Parathyroid adenoma (tissue), 2 donors: ENCODE measurements around the gene MAML2.

Experiments
- H2AFZ ChIP-seq: fragments of 300-600 bp; sonication (generic); one replicate; pipeline ENCODE4 v1.7.0; 2017; ENCODE audit warnings: antibody characterized with exemption, mild to moderate bottlenecking
- H3K27ac ChIP-seq: fragments of 300-600 bp; sonication (generic); one replicate; pipeline ENCODE4 v1.7.0; 2017
- H3K27me3 ChIP-seq: fragments of 300-600 bp; sonication (generic); one replicate; pipeline ENCODE4 v1.7.0; 2017; ENCODE audit warnings: low read length; ENCODE audit not compliant: control insufficient read depth, insufficient read depth
- H3K36me3 ChIP-seq: fragments of 300-600 bp; sonication (generic); one replicate; pipeline ENCODE4 v1.7.0; 2017; ENCODE audit warnings: low read length; ENCODE audit not compliant: control insufficient read depth, insufficient read depth
- H3K4me1 ChIP-seq: fragments of 300-600 bp; sonication (generic); one replicate; pipeline ENCODE4 v1.7.0; 2017; ENCODE audit warnings: control low read depth
- H3K4me2 ChIP-seq: fragments of 300-600 bp; sonication (generic); one replicate; pipeline ENCODE4 v1.7.0; 2017; ENCODE audit warnings: low read length
- H3K4me3 ChIP-seq: fragments of 300-600 bp; sonication (generic); one replicate; pipeline ENCODE4 v1.7.0; 2017; ENCODE audit warnings: low read depth, low read length
- H3K79me2 ChIP-seq: fragments of 300-600 bp; sonication (generic); one replicate; pipeline ENCODE4 v1.7.0; 2017; ENCODE audit warnings: control low read depth
- H3K9ac ChIP-seq: fragments of 300-600 bp; sonication (generic); one replicate; pipeline ENCODE4 v1.7.0; 2017; ENCODE audit warnings: mild to moderate bottlenecking
- H3K9me3 ChIP-seq: fragments of 300-600 bp; sonication (generic); one replicate; pipeline ENCODE4 v1.7.0; 2017; ENCODE audit warnings: low read length; ENCODE audit not compliant: control insufficient read depth
- TF ChIP-seq, protein P1 (sequence below): fragments of 300-600 bp; sonication (generic); IDR thresholded peaks from one replicate; pipeline ENCODE4 v1.7.0; 2017; ENCODE audit warnings: antibody characterized with exemption, mild to moderate bottlenecking
- donor health status: primary hyperparathyroidism.

Gene MAML2

DNA sequence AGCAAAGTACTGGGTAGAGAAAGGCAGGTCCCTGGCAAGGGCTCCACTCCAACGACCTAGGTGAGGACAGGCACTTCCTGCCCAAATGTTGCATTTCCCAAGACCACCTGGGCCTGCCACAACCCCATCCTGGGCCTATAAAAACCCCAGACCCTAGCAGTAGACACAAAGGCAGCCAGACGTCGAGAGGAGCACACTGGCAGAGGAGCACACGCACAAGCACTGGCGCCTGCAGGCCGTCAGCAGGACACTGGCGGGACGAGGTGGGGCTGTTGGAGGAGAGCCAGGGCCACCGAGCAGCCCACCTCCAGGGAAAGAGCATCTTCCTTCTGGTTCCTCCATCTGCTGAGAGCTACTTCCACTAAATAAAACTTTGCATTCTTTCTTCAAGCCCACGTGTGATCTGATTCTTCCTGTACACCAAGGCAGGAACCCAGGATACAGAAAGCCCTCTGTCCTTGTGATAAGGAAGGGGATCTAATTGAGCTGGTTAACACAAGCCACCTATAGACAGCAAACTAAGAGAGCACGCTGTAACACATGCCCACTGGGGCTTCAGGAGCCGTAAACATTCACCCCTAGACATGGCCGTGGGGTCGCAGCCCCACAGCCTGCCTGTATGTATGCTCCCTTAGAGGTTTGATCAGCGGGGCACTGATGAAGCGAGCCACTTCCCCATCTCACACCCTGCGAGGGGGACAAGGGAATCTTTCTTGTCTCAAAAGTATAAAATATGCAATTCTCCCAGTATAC is 329.4 kb downstream of the MAML2 start:
- H3K27ac ChIP-seq, result no peak overlapping the region
- no peaks in the 10 kb centered on the region for H3K4me1 ChIP-seq
- no peaks in the 10 kb centered on the region for H3K79me2 ChIP-seq
- TF ChIP-seq, protein P1, sequence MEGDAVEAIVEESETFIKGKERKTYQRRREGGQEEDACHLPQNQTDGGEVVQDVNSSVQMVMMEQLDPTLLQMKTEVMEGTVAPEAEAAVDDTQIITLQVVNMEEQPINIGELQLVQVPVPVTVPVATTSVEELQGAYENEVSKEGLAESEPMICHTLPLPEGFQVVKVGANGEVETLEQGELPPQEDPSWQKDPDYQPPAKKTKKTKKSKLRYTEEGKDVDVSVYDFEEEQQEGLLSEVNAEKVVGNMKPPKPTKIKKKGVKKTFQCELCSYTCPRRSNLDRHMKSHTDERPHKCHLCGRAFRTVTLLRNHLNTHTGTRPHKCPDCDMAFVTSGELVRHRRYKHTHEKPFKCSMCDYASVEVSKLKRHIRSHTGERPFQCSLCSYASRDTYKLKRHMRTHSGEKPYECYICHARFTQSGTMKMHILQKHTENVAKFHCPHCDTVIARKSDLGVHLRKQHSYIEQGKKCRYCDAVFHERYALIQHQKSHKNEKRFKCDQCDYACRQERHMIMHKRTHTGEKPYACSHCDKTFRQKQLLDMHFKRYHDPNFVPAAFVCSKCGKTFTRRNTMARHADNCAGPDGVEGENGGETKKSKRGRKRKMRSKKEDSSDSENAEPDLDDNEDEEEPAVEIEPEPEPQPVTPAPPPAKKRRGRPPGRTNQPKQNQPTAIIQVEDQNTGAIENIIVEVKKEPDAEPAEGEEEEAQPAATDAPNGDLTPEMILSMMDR, result no peak
- no peak overlapping the region for H3K9ac ChIP-seq
- H3K4me2 ChIP-seq, result no peak overlapping the region
- H3K27me3 ChIP-seq, result no peaks in the 10 kb centered on the region
- no peak overlapping the region for H3K4me3 ChIP-seq
- H2AFZ ChIP-seq, result no peak overlapping the region
- H3K9me3 ChIP-seq, result no peaks in the 10 kb centered on the region
- no peaks in the 10 kb centered on the region for H3K36me3 ChIP-seq

GRCh38 chr11:96012086-96012824 is 330.7 kb downstream of the MAML2 start:
- Histone ChIP-seq H3K4me1 (no peaks in the 10 kb centered on the region), H3K9me3 (no peaks in the 10 kb centered on the region), H3K27me3 (no peaks in the 10 kb centered on the region), H3K4me3 (no peak overlapping the region), H3K9ac (no peak overlapping the region), H3K79me2 (no peaks in the 10 kb centered on the region), H2AFZ (no peak overlapping the region), H3K36me3 (no peaks in the 10 kb centered on the region), H3K4me2 (no peak overlapping the region), H3K27ac (no peak overlapping the region)
- TF ChIP-seq, protein P1, result no peak

- Histone ChIP-seq H3K36me3 (no peaks in the 10 kb centered on the region), H3K4me2 (no peak overlapping the region), H3K27ac (no peak overlapping the region), H3K79me2 (no peaks in the 10 kb centered on the region), H3K27me3 (no peaks in the 10 kb centered on the region), H2AFZ (no peak overlapping the region), H3K9me3 (no peaks in the 10 kb centered on the region), H3K4me1 (no peaks in the 10 kb centered on the region), H3K9ac (no peak overlapping the region), H3K4me3 (no peak overlapping the region)
- TF ChIP-seq, protein P1, result no peak
These were observed 332.3 kb downstream of the MAML2 start for GRCh38 chr11:96010683-96011082.

DNA sequence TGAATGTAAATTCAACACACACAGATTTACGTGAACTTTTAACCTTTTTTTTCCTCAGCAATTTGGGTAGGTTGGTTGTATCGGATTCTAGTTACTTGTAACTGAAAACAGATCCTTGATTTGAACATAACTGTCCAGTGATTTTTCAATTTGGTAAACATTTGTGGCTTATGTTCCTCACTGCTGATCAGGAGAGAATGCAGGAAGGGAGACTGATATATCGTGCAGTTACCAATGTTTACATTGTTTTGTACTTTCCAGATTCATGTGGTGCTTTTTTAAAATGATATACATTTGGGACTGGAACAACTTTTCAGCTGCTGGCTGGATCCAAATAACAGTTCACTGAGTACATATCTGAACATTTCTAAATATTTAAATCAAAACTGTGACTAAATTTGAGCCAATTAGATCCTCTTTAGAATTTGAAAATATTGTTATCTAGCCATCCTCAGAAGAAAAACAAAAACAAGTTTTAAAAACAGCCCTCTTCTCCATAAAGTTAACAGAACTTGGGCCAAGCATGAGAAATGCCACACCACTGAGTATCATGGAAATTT is 334.8 kb downstream of the MAML2 start:
- Histone ChIP-seq H3K36me3 (no peaks in the 10 kb centered on the region), H3K4me2 (no peak overlapping the region), H3K9ac (no peak overlapping the region), H2AFZ (no peak overlapping the region), H3K27ac (no peak overlapping the region), H3K9me3 (no peaks in the 10 kb centered on the region), H3K27me3 (no peaks in the 10 kb centered on the region), H3K4me1 (no peaks in the 10 kb centered on the region), H3K79me2 (no peaks in the 10 kb centered on the region), H3K4me3 (no peak overlapping the region)
- TF ChIP-seq, protein P1, result no peak
